Uterus (tissue), 4 donors: ENCODE results near the gene SIK1. TPM values are rescaled to one million over a fixed set of nuclear protein-coding genes. Genes with fewer than 3 reads are reported as not detected.
"Not testable (repeated sequence)": the region's sequence is repeated elsewhere in the genome, so short reads cannot be mapped to it uniquely, and the experiment has no call there.

Source experiments
- DNase-seq, 2 donors: peaks; one replicate each; pipeline ENCODE4 v3.0.0-alpha.2; 2019 to 2020
- H3K27ac ChIP-seq, 2 donors: fragments of 200-600 bp; sonication (generic); 1 replicate in 1 of 2; 2 replicates in 1 of 2; pipeline ENCODE4 v1.5.1; 2016 to 2018
- H3K27me3 ChIP-seq, 2 donors: fragments of 200-600 bp; sonication (generic); one replicate each; pipeline ENCODE4 v1.5.1; 2018 to 2019; ENCODE audit warnings: control low read depth in 1 of 2
- H3K36me3 ChIP-seq, 2 donors: fragments of 200-600 bp; sonication (generic); one replicate each; pipeline ENCODE4 v1.5.1; 2019; ENCODE audit warnings: control low read depth in 1 of 2
- H3K4me1 ChIP-seq, 2 donors: fragments of 200-600 bp; sonication (generic); one replicate each; pipeline ENCODE4 v1.5.1; 2018 to 2019; ENCODE audit warnings: control low read depth in 1 of 2
- H3K4me3 ChIP-seq, 2 donors: fragments of 200-600 bp; sonication (generic); 1 replicate in 1 of 2; 2 replicates in 1 of 2; pipeline ENCODE4 v1.5.1; 2018 to 2019; ENCODE audit warnings: mild to moderate bottlenecking in 1 of 2
- H3K9me3 ChIP-seq, 2 donors: fragments of 200-600 bp; sonication (generic); one replicate each; pipeline ENCODE4 v1.5.1; 2019; ENCODE audit warnings: control low read depth in 1 of 2
- POLR2A ChIP-seq, 2 donors: fragments of 450-650 bp; IDR thresholded peaks; one replicate each; pipeline ENCODE4 v1.6.1; 2016; ENCODE audit warnings: antibody characterized with exemption in 2 of 2, mild to moderate bottlenecking in 1 of 2, moderate library complexity in 1 of 2
- intact Hi-C: fragments of 100-400 bp; cut with DNase I; formaldehyde crosslinking; loops from one replicate; pipeline ENCODE4 v1.15.1; 2023; ENCODE audit warnings: low total_unique reads
- total RNA-seq, 4 donors: library from RNA; depleted of rRNA in 3 of 4; stranded (reverse); fragments of >200 nt in 3 of 4; gene quantifications; one replicate each; pipeline versions ENCODE4 v1.1.0 to v1.2.4, GENCODE V29; 2014 to 2023
- TF ChIP-seq, protein P1 (sequence below), 4 experiments: fragments of 200-600 bp in 2 of 4; fragments of 450-650 bp in 2 of 4; sonication (generic) in 2 of 4; IDR thresholded peaks; one replicate each; pipeline ENCODE4 v1.5.1; 2016 to 2019; ENCODE audit warnings: antibody characterized with exemption in 4 of 4, mild to moderate bottlenecking in 2 of 4, moderate library complexity in 1 of 4
- donor health status: DM: yes; HTN: yes; CAD: no.

The SIK1 gene
- 10 to 100 TPM in 1 of 4 donors, 1 to 10 TPM in 3; 4.4 to 64.4 (median 6.9) TPM for total RNA-seq

DNA sequence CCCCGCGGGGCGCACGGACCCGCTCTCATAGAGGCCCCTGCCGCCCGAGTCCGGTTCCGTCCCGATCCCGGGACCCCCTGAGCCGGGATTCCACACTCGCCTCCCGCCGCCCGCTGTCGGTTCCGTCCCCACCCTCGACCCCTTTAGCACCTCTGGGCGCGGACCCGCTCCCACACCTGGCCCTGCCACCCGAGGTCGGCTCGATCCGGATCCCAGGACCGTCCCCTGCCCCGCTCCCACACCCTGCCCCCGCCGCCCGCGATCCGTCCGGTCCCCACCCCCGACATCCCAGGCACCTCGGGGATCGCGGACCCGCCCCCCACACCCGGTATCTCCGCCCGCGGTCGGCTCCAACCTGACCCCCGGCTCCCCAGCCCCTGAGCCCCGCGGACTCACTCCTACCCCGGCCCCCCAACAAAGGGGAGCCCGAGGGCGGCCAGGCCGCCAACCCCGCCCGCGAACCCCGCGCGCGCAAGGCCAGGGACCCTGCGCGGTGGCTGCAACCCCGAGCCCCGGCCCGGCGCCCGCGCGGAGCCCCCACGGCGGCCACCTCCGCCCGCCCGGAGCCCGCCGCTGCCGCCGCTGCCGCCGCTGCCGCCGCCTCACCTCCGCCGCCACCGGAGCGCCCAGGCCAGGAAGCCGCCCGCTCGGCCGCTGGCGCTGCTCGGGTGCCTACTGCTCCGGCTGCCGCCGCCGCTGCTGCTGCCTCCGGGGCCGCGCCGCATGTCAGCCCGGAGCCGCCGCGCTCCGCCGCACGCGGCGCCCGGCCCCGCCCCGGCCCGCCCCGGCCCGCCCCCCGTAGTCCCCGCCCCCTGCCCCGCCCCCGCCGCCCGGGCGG lies at the start of gene SIK1:
Gene SIK1, minus strand, starts transcription at position 728 of the 838 bp plus-strand sequence. CDS start 953 bp downstream, outside the sequence.
- H3K36me3 ChIP-seq, H3K9me3 ChIP-seq, H3K4me1 ChIP-seq, DNase-seq, H3K27me3 ChIP-seq, H3K27ac ChIP-seq, intact Hi-C loops, H3K4me3 ChIP-seq: not testable (repeated sequence)

DNA sequence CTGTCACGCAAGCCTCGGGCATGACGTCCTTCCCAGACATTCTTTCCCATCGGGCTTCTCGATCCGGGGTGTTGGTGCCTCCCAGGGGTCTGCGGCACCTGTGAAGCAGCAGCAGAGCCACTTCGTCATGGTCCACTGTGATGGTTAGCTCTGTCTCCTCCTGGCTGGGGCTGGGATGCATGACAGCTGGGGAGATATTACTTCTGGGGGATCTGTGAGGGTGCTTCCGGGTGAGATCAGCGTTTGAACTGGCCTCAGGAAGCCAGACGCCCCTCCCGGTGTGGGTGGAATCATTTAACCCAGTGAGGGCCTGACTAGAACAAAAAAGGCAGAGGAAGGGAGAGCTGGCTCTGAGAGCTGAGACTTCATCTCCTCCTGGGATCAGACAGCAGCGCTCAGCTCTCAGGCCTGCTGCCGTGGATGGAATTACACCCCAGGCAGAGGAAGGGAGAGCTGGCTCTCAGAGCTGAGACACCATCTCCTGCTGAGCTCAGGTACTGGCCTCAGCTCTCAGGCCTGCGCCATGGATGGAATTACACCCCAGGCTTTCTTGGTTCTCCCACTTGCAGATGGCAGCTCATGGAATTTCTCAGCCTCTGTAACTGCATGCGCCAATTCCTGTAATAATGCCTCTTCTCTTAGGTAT lies 44.8 kb upstream of the SIK1 start:
- H3K9me3 ChIP-seq, H3K36me3 ChIP-seq, H3K27me3 ChIP-seq, H3K4me1 ChIP-seq, intact Hi-C loops, DNase-seq, H3K27ac ChIP-seq, H3K4me3 ChIP-seq: not testable (repeated sequence)

- H3K4me1 ChIP-seq, intact Hi-C loops, H3K27ac ChIP-seq, H3K27me3 ChIP-seq, H3K36me3 ChIP-seq, DNase-seq, H3K4me3 ChIP-seq, H3K9me3 ChIP-seq: not testable (repeated sequence)
Measured at GRCh38 chr21:43469719-43470458, 43.0 kb upstream of the SIK1 start.

DNA sequence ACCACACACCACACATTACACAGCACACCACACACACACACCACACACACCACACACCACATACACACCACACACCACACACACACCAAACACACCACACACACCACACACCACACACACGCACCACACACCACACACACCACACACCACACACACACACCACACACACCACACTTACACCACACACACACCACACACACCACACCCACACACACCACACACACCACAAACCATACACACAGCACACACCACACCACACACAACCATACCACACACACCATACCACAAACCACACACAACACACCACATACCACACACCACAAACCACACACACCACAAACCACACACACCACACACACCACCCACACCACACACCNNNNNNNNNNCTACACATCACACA lies 40.9 kb upstream of the SIK1 start:
- TF ChIP-seq, protein P1, sequence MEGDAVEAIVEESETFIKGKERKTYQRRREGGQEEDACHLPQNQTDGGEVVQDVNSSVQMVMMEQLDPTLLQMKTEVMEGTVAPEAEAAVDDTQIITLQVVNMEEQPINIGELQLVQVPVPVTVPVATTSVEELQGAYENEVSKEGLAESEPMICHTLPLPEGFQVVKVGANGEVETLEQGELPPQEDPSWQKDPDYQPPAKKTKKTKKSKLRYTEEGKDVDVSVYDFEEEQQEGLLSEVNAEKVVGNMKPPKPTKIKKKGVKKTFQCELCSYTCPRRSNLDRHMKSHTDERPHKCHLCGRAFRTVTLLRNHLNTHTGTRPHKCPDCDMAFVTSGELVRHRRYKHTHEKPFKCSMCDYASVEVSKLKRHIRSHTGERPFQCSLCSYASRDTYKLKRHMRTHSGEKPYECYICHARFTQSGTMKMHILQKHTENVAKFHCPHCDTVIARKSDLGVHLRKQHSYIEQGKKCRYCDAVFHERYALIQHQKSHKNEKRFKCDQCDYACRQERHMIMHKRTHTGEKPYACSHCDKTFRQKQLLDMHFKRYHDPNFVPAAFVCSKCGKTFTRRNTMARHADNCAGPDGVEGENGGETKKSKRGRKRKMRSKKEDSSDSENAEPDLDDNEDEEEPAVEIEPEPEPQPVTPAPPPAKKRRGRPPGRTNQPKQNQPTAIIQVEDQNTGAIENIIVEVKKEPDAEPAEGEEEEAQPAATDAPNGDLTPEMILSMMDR (IDR thresholded peaks at IDR 0.05) = no peak
- no peak for TF ChIP-seq POLR2A (IDR thresholded peaks at IDR 0.05)
- Histone ChIP-seq H3K9me3 (no peaks in the 10 kb centered on the region), H3K27me3 (no peaks in the 10 kb centered on the region), H3K36me3 (no peaks in the 10 kb centered on the region), H3K4me1 (no peaks in the 10 kb centered on the region), H3K27ac (no peak overlapping the region), H3K4me3 (no peak overlapping the region)
- DNase-seq = peak in 1 of 2 donors; percentile 2
- intact Hi-C loops = no loop called here

GRCh38 chr21:43465159-43465558 lies 38.2 kb upstream of the SIK1 start:
- H3K27me3 ChIP-seq, H3K36me3 ChIP-seq, H3K27ac ChIP-seq, H3K4me1 ChIP-seq, H3K4me3 ChIP-seq, intact Hi-C loops, H3K9me3 ChIP-seq, DNase-seq: not testable (repeated sequence)

GRCh38 chr21:43463498-43464261 lies 36.7 kb upstream of the SIK1 start:
- H3K27me3 ChIP-seq, intact Hi-C loops, H3K9me3 ChIP-seq, H3K27ac ChIP-seq, H3K4me3 ChIP-seq, H3K4me1 ChIP-seq, H3K36me3 ChIP-seq: not testable (repeated sequence)
- peak; percentile 8 for DNase-seq

DNA sequence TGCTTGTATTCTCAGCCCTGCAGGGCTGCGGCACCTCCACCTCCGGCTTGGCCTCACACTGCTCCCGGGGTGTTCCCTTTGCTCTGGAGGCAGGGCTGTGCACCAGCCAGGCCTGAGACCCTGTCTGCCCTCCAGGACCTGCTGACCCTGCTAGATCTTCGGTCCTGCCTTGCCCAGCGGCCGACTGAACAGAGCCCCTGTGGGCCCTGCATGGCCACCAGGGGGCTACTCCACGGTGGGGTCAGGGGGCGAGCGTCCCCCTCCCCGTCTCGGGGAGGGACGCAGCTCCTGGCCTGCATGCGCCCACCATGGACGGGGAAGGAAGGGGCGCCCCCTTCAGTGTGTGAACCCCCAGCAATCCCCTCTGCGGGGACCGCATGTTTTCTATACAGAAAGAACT lies 36.0 kb upstream of the SIK1 start:
- intact Hi-C loops, H3K4me1 ChIP-seq, DNase-seq: not testable (repeated sequence)

DNA sequence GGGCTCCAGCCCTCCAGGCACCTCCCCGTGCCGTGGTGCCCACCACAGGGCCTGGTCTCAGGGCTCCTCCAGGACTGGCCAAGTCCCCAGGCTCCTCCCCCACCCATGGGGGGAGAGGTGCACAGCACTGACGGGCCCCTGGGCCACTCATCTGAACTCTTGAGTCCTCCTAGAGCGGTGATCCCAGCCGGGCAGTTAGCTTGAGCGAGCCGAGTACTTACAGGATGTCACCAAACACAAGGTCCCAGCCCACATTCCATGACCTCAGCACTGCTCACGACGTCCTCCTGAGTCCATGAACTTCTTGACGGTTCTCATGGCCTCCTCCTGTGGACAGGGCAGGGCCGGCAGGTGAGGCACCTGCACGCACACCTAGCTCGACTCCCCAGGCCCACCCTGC lies 33.5 kb upstream of the SIK1 start:
- H3K27ac ChIP-seq, intact Hi-C loops, DNase-seq, H3K36me3 ChIP-seq, H3K4me1 ChIP-seq, H3K27me3 ChIP-seq, H3K9me3 ChIP-seq, H3K4me3 ChIP-seq: not testable (repeated sequence)

More for the DNA sequence above, 36.0 kb upstream of the SIK1 start:
- not testable (repeated sequence) for H3K27me3 ChIP-seq, H3K36me3 ChIP-seq, H3K4me3 ChIP-seq, H3K9me3 ChIP-seq, H3K27ac ChIP-seq

DNA sequence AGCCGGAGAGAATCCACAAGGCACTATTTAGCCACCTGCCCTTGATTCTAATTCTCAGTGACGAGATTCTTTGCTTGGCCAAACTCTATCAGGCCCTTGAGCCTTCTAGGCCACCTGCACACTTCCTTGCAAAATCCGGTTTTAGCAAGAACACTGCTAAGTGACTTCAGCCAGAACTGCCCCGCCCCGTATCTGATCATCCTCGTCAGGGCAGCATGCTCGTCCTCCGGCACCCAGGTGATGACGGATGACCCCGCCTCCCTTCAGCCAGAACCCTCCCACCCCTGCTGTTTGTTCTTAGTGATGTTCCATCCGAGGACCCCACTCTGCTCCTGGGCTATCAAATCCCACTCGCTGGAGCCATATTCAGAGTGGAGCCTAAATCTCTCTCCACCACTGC lies 32.1 kb upstream of the SIK1 start:
- H3K27ac ChIP-seq, H3K9me3 ChIP-seq, DNase-seq, H3K27me3 ChIP-seq, intact Hi-C loops, H3K36me3 ChIP-seq, H3K4me1 ChIP-seq, H3K4me3 ChIP-seq: not testable (repeated sequence)

DNA sequence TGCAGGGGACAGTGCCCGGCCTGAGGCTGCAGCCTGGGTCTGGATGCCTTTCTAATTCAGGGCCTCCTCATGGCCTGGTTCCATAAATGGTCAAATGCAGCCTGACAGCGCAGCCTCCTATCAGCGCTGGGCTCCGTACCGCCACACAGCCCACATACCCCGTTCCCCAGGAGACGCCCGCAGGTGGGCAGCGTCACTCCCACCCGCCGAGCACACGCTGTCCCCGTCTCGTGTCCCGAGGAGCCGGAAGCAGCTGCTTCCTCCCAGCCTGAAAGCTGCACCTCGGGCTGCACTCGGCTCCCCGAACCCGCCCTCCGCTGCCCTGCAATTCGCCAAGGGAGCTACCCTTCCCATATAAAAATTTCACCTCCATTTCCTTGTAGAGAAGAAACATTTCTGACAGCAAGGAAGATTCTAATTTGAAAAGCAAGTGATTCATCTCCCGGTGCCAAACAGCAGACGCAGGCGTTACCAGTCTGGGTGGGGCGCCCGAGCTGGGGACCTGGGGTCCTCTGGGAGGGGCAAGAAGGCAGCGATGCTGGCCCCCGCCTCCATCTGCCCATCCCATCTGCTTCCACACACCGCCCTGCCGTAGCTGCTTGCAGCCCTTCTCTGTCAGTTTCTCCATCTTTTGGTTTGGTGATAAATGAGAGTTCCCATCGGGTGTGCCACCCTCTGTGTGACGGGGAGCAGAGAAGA lies 29.8 kb upstream of the SIK1 start:
- intact Hi-C loops, H3K4me1 ChIP-seq, H3K36me3 ChIP-seq, H3K4me3 ChIP-seq, H3K27ac ChIP-seq, H3K27me3 ChIP-seq, DNase-seq, H3K9me3 ChIP-seq: not testable (repeated sequence)

DNA sequence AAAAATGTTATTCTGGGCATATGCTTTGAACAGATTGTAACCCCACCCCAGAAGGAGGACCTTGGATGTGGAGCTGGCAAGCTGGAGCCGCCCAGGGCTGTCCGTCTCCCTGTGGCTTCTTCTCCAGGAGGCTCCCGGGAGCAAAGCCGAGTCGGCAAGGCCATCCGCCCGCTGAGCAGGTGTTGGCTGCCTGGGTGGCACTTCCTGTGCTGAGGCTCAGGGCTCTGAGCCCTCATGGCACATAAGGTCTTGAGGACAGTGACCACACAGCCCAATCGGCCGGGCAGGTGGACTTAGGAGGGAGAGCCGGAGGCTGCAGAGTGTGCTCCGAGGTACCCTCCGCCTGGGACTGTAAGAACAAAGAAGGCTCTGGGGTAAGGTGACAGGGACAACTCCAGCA lies 28.8 kb upstream of the SIK1 start:
- H3K4me3 ChIP-seq, H3K27me3 ChIP-seq, DNase-seq, H3K4me1 ChIP-seq, intact Hi-C loops, H3K36me3 ChIP-seq, H3K9me3 ChIP-seq, H3K27ac ChIP-seq: not testable (repeated sequence)
